AG04449 (cell line): ENCODE results near the gene SUSD1.

ENCODE experiments used
- CTCF ChIA-PET: fragments of 350-600 bp; formaldehyde crosslinking; extraction: SDS; loops from one replicate; lab custom pipeline; 2021; ENCODE audit warnings: antibody characterized with exemption; lab: Yijun Ruan, JAX
- POLR2A ChIA-PET: fragments of 400-600, 350-600 bp; formaldehyde crosslinking; extraction: SDS; loops from one replicate; lab custom pipeline; 2020; ENCODE audit warnings: antibody characterized with exemption, inconsistent platforms; lab: Yijun Ruan, JAX
- DNase-seq: peaks from one replicate; pipeline ENCODE4 v3.0.0-alpha.2; 2010; ENCODE audit warnings: low read depth, low spot score
- H3K4me3 ChIP-seq: 2 replicates; pipeline ENCODE4 v1.5.1; 2011; ENCODE audit warnings: low read depth, mild to moderate bottlenecking, control low read depth, low read length
- CTCF ChIP-seq: IDR thresholded peaks from one replicate; pipeline ENCODE4 v1.5.1; 2011; ENCODE audit warnings: mild to moderate bottlenecking, moderate library complexity, low read length, control low read depth, inconsistent platforms; ENCODE audit not compliant: insufficient read depth; ENCODE audit errors: missing control alignments

SUSD1 gene

GRCh38 chr9:112002847-112003457 is 172.1 kb downstream of the SUSD1 start:
- ChIA-PET CTCF (no interaction called here), POLR2A (no interaction called here)
- DNase-seq: no peak
- TF ChIP-seq CTCF: no peak
- H3K4me3 ChIP-seq: no peak overlapping the region

- no peak for DNase-seq
- no peak overlapping the region for H3K4me3 ChIP-seq
- no peak for TF ChIP-seq CTCF
- ChIA-PET POLR2A (no interaction called here), CTCF (no interaction called here)
Observed at GRCh38 chr9:112002131-112002846, 172.8 kb downstream of the SUSD1 start.

- ChIA-PET POLR2A (no interaction called here), CTCF (interaction anchor here (0.7 to 0.8 kb wide), 2 partner anchors 11 to 12 kb away, joined by 3 read pairs; no protein-coding TSS in a partner anchor)
- TF ChIP-seq CTCF: no peak
- H3K4me3 ChIP-seq: no peak overlapping the region
- DNase-seq: no peak
Observed at GRCh38 chr9:112000743-112001142, 174.4 kb downstream of the SUSD1 start.

- ChIA-PET CTCF (interaction anchor here (1.4 kb wide), 1 partner anchor 12 kb away, joined by 3 read pairs; no protein-coding TSS in a partner anchor), POLR2A (no interaction called here)
- no peak for TF ChIP-seq CTCF
- no peak for DNase-seq
- no peak overlapping the region for H3K4me3 ChIP-seq
Observed at GRCh38 chr9:111999319-111999718, 175.8 kb downstream of the SUSD1 start.

- no peak overlapping the region for H3K4me3 ChIP-seq
- ChIA-PET CTCF (interaction anchor here (1.4 kb wide), 1 partner anchor 14 kb away, joined by 3 read pairs; no protein-coding TSS in a partner anchor), POLR2A (no interaction called here)
- no peak for TF ChIP-seq CTCF
- no peak for DNase-seq
Observed at GRCh38 chr9:111997831-111998230, 177.3 kb downstream of the SUSD1 start.

GRCh38 chr9:111994831-111995458 is 180.2 kb downstream of the SUSD1 start:
- H3K4me3 ChIP-seq: no peak overlapping the region
- ChIA-PET POLR2A (interaction anchor here (0.8 kb wide), 1 partner anchor 98 kb away, joined by 3 read pairs; the partner anchor contains the start of gene UGCG), CTCF (interaction anchor here (1.0 to 1.5 kb wide), 2 partner anchors 17 to 19 kb away, joined by 3 to 4 read pairs; no protein-coding TSS in a partner anchor)
- TF ChIP-seq CTCF: no peak
- no peak for DNase-seq
